ENCODE data around the gene PEPD. TPM values are rescaled to one million over a fixed set of nuclear protein-coding genes. Genes with fewer than 3 reads are reported as not detected.

PEPD gene
- total RNA-seq, 1 experiment from 2014 or later: 40.5 TPM

DNA sequence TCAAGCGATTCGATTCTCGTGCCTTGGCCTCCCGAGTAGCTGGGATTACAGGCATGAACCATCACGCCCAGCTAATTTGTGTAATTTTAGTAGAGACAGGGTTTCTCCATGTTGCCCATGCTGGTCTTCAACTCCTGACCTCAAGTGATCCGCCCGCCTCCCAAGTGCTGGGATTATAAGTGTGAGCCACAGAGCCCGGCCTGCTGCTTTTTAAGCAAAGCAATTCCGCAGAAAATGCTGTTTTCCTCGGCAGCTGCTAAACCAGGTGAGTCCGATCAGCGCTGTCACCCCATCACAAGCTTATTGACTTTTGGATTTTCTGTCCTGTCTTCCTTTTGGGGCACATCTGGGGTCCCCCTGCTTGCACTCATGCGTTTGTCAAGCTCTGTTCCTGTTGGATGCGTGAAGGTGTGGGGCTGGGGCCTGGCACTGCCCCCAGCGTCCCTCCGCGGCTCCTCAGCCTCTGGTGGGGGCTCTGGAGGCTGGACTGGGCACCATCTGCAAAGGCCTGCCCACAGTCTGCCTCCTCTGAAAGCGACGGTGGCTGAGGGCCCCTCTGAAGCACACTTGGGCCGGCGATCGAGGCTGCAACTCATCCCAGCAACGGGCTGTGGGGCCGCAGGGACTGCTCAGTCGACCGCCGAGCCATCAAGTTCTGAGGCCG lies 122.4 kb downstream of the PEPD start:
- ChIA-PET POLR2A (interaction anchor here (1.0 kb wide), 1 partner anchor 97 kb away, joined by 3 read pairs; the partner anchor contains the start of gene CEBPA), RAD21 (ENCODE audit: low non-redundant PET in 1 of 2, low total read pairs in 2 of 2, uncharacterized antibody in 2 of 2, unreplicated experiment in 2 of 2) (interaction anchor here in 1 of 2 experiments (0.6 kb wide), 1 partner anchor 19 kb away, joined by 4 read pairs; no protein-coding TSS in a partner anchor), CTCF (no interaction called here)
- H3K27ac ChIP-seq (ENCODE audit: low read depth, low read length): no peak overlapping the region
- H3K4me2 ChIP-seq (ENCODE audit: low read length): no peak overlapping the region
- TF ChIP-seq ELF1 (IDR thresholded peaks at IDR 0.05; ENCODE audit: borderline replicate concordance, low read depth) (no peak), SP1 (IDR thresholded peaks at IDR 0.05; ENCODE audit: low read depth) (no peak), RAD21 (IDR thresholded peaks at IDR 0.05; ENCODE audit: low read depth) (no peak), CBX3 (IDR thresholded peaks at IDR 0.05; ENCODE audit: low read depth) (no peak), TCF7L2 (IDR thresholded peaks at IDR 0.05; ENCODE audit: borderline replicate concordance, extremely low read depth, insufficient read depth, insufficient read length) (no peak), EZH2phosphoT487 (IDR thresholded peaks at IDR 0.05; ENCODE audit: borderline replicate concordance) (no peak), EGR1 (IDR thresholded peaks at IDR 0.05; ENCODE audit: low read depth) (no peak), JUND (IDR thresholded peaks at IDR 0.05) (no peak), SIN3A (IDR thresholded peaks at IDR 0.05; ENCODE audit: low read depth) (no peak)
- TF ChIP-seq, protein P1, sequence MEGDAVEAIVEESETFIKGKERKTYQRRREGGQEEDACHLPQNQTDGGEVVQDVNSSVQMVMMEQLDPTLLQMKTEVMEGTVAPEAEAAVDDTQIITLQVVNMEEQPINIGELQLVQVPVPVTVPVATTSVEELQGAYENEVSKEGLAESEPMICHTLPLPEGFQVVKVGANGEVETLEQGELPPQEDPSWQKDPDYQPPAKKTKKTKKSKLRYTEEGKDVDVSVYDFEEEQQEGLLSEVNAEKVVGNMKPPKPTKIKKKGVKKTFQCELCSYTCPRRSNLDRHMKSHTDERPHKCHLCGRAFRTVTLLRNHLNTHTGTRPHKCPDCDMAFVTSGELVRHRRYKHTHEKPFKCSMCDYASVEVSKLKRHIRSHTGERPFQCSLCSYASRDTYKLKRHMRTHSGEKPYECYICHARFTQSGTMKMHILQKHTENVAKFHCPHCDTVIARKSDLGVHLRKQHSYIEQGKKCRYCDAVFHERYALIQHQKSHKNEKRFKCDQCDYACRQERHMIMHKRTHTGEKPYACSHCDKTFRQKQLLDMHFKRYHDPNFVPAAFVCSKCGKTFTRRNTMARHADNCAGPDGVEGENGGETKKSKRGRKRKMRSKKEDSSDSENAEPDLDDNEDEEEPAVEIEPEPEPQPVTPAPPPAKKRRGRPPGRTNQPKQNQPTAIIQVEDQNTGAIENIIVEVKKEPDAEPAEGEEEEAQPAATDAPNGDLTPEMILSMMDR (IDR thresholded peaks at IDR 0.05 in 2 of 3, conservative IDR thresholded peaks at IDR 0.05 in 1 of 3; ENCODE audit: borderline replicate concordance in 1 of 3, insufficient read depth in 1 of 3, low read depth in 2 of 3, low read length in 2 of 3): no peak
- TF ChIP-seq, protein P2, sequence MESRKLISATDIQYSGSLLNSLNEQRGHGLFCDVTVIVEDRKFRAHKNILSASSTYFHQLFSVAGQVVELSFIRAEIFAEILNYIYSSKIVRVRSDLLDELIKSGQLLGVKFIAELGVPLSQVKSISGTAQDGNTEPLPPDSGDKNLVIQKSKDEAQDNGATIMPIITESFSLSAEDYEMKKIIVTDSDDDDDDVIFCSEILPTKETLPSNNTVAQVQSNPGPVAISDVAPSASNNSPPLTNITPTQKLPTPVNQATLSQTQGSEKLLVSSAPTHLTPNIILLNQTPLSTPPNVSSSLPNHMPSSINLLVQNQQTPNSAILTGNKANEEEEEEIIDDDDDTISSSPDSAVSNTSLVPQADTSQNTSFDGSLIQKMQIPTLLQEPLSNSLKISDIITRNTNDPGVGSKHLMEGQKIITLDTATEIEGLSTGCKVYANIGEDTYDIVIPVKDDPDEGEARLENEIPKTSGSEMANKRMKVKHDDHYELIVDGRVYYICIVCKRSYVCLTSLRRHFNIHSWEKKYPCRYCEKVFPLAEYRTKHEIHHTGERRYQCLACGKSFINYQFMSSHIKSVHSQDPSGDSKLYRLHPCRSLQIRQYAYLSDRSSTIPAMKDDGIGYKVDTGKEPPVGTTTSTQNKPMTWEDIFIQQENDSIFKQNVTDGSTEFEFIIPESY (IDR thresholded peaks at IDR 0.05; ENCODE audit: extremely low read depth, insufficient replicate concordance, low read length): no peak
- TF ChIP-seq, protein P3, sequence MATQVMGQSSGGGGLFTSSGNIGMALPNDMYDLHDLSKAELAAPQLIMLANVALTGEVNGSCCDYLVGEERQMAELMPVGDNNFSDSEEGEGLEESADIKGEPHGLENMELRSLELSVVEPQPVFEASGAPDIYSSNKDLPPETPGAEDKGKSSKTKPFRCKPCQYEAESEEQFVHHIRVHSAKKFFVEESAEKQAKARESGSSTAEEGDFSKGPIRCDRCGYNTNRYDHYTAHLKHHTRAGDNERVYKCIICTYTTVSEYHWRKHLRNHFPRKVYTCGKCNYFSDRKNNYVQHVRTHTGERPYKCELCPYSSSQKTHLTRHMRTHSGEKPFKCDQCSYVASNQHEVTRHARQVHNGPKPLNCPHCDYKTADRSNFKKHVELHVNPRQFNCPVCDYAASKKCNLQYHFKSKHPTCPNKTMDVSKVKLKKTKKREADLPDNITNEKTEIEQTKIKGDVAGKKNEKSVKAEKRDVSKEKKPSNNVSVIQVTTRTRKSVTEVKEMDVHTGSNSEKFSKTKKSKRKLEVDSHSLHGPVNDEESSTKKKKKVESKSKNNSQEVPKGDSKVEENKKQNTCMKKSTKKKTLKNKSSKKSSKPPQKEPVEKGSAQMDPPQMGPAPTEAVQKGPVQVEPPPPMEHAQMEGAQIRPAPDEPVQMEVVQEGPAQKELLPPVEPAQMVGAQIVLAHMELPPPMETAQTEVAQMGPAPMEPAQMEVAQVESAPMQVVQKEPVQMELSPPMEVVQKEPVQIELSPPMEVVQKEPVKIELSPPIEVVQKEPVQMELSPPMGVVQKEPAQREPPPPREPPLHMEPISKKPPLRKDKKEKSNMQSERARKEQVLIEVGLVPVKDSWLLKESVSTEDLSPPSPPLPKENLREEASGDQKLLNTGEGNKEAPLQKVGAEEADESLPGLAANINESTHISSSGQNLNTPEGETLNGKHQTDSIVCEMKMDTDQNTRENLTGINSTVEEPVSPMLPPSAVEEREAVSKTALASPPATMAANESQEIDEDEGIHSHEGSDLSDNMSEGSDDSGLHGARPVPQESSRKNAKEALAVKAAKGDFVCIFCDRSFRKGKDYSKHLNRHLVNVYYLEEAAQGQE (IDR thresholded peaks at IDR 0.05; ENCODE audit: low read depth): no peak
- no peaks in the 10 kb centered on the region for H3K9me3 ChIP-seq (ENCODE audit: control insufficient read depth in 1 of 2, insufficient read depth in 1 of 2, low read depth in 1 of 2, low read length in 2 of 2)
- no peak overlapping the region for H3K9ac ChIP-seq (ENCODE audit: low read length)
- BruUV-seq (replicated peaks): no TSS peak
- H3K9me2 ChIP-seq (ENCODE audit: insufficient read depth): no peaks in the 10 kb centered on the region
- intact Hi-C loops (cut with micrococcal nuclease): no loop called here
- H3K27me3 ChIP-seq (ENCODE audit: insufficient read depth, low read length): no peaks in the 10 kb centered on the region
- DNase-seq (ENCODE audit: low read depth, low spot score) (no peak), ATAC-seq (no peak)
- no peak overlapping the region for H2AFZ ChIP-seq (ENCODE audit: low read depth, low read length, poor library complexity, severe bottlenecking)
- H3K4me1 ChIP-seq (ENCODE audit: control insufficient read depth in 1 of 2, insufficient read depth in 2 of 2, low read length in 2 of 2): no peaks in the 10 kb centered on the region
- H3K36me3 ChIP-seq (ENCODE audit: control insufficient read depth in 1 of 2, insufficient read depth in 2 of 2, low read length in 2 of 2): no peaks in the 10 kb centered on the region
- H4K20me1 ChIP-seq (ENCODE audit: insufficient read depth): no peaks in the 10 kb centered on the region
- no peak overlapping the region for H3K4me3 ChIP-seq (replicated peaks in 1 of 2; ENCODE audit: low read depth in 1 of 2, low read length in 2 of 2)
- H3K79me2 ChIP-seq (ENCODE audit: insufficient read depth, low read length): no peaks in the 10 kb centered on the region

All from HCT116 (cell line).